HEK293T (cell line): ENCODE data around the gene LYPD5.

Source experiments
- ARNT ChIP-seq: fragments of 450-650 bp; IDR thresholded peaks from 2 replicates; pipeline ENCODE4 v1.6.1; 2017; ENCODE audit warnings: mild to moderate bottlenecking
- BHLHE40 ChIP-seq: fragments of 450-650 bp; IDR thresholded peaks from 2 replicates; pipeline ENCODE4 v1.6.1; 2016; ENCODE audit warnings: mild to moderate bottlenecking, moderate library complexity, borderline replicate concordance
- ELF4 ChIP-seq: fragments of 450-650 bp; IDR thresholded peaks from 2 replicates; pipeline ENCODE4 v1.6.1; 2017; ENCODE audit warnings: antibody characterized with exemption
- FOXA1 ChIP-seq: fragments of 450-650 bp; IDR thresholded peaks from 2 replicates; pipeline ENCODE4 v1.6.1; 2016; ENCODE audit warnings: mild to moderate bottlenecking
- FOXM1 ChIP-seq: fragments of 450-650 bp; IDR thresholded peaks from 2 replicates; pipeline ENCODE4 v1.6.1; 2017; ENCODE audit warnings: mild to moderate bottlenecking, borderline replicate concordance
- HDGF ChIP-seq: fragments of 450-650 bp; IDR thresholded peaks from 2 replicates; pipeline ENCODE4 v1.6.1; 2017; ENCODE audit warnings: antibody characterized with exemption, borderline replicate concordance
- L3MBTL2 ChIP-seq: fragments of 450-650 bp; conservative IDR thresholded peaks from 2 replicates; pipeline ENCODE4 v1.6.1; 2016; ENCODE audit warnings: mild to moderate bottlenecking
- LEF1 ChIP-seq: fragments of 450-650 bp; IDR thresholded peaks from 2 replicates; pipeline ENCODE4 v1.6.1; 2017; ENCODE audit warnings: mild to moderate bottlenecking, borderline replicate concordance
- NFRKB ChIP-seq: fragments of 450-650 bp; IDR thresholded peaks from 2 replicates; pipeline ENCODE4 v1.6.1; 2016; ENCODE audit warnings: mild to moderate bottlenecking, moderate library complexity
- PKNOX1 ChIP-seq: fragments of 450-650 bp; IDR thresholded peaks from 2 replicates; pipeline ENCODE4 v1.6.1; 2016
- SP1 ChIP-seq: fragments of 450-650 bp; IDR thresholded peaks from 2 replicates; pipeline ENCODE4 v1.6.1; 2017
- SUZ12 ChIP-seq: fragments of 450-650 bp; IDR thresholded peaks from 2 replicates; pipeline ENCODE4 v1.6.1; 2016; ENCODE audit warnings: mild to moderate bottlenecking
- TARDBP ChIP-seq: fragments of 450-650 bp; IDR thresholded peaks from 2 replicates; pipeline ENCODE4 v1.6.1; 2016
- ZNF384 ChIP-seq: fragments of 450-650 bp; IDR thresholded peaks from 2 replicates; pipeline ENCODE4 v1.6.1; 2016

GRCh38 chr19:43809762-43810696 lies 7.8 kb upstream of the LYPD5 start:
- TF ChIP-seq SUZ12, result no peak
- TF ChIP-seq ELF4, result no peak
- TF ChIP-seq SP1, result no peak
- no peak for TF ChIP-seq ARNT
- TF ChIP-seq HDGF, result no peak
- no peak for TF ChIP-seq NFRKB
- TF ChIP-seq FOXA1, result no peak
- no peak for TF ChIP-seq TARDBP
- TF ChIP-seq BHLHE40, result no peak
- TF ChIP-seq ZNF384, result no peak
- TF ChIP-seq FOXM1, result no peak
- peak; percentile 45; the same call in 1 of the 2 replicates for TF ChIP-seq PKNOX1
- no peak for TF ChIP-seq L3MBTL2
- TF ChIP-seq LEF1, result no peak
